Activated CD4-positive, CD25-positive, alpha-beta regulatory T cell treated with anti-CD3 and anti-CD28 coated beads, Interleukin-2, amount 50 U/mL, for 16 hours (primary cell): ENCODE results near the gene PROSER2.

Experiments
- DNase-seq: peaks from one replicate; pipeline ENCODE4 v3.0.0-alpha.2; 2020; ENCODE audit warnings: low read depth, low spot score

The PROSER2 gene

GRCh38 chr10:11906714-11907113, 83.6 kb downstream of the PROSER2 start:
- no peak for DNase-seq

- DNase-seq, result no peak
Observed at GRCh38 chr10:11907914-11908313, 84.8 kb downstream of the PROSER2 start.

DNA sequence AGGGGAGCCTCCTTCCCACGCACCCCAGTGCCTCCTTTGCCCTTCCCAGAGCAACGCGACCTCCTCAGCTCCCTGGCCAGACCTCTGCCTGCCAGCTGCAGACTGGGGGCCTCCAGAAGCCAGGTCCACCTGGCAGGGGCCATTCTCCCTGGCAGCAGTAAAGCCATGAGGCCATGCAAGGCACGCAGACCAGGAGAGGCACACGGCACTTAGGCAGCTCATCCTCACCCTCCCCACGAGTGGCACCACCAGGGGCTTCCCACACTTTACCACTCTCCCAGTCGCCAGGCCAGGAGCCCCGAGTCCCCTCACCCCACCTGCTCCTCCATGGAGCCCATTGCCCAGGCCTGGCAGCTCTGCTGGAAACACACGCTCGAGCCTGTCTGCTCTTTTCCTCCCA, 85.4 kb downstream of the PROSER2 start:
- no peak for DNase-seq

- no peak for DNase-seq
Observed at GRCh38 chr10:11908991-11909390, 85.8 kb downstream of the PROSER2 start.

- no peak for DNase-seq
Observed at GRCh38 chr10:11909618-11910017, 86.5 kb downstream of the PROSER2 start.

- DNase-seq, result no peak
Observed at GRCh38 chr10:11910102-11910501, 86.9 kb downstream of the PROSER2 start.

- DNase-seq, result no peak
Observed at GRCh38 chr10:11913079-11913641, 90.0 kb downstream of the PROSER2 start.

DNA sequence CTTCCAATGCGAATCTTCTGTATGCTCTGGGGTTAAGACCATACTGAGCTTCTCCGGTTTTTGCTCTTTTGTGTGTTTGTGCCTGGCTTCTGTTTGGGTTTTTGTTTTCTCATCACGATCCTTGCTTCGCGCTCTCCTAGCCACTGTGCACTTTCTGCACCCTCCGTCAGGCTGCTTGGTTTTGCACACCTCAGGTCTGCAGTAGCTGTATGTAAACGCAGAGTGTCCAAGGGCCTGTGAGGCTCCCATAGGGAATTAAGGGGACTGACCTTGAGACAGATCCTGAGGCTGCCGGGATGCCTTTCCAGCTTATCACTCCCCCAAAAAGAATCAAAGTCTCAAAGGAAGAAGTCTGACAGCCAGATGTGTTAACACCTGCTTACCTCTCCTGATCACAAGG, 95.2 kb downstream of the PROSER2 start:
- DNase-seq, result no peak

DNA sequence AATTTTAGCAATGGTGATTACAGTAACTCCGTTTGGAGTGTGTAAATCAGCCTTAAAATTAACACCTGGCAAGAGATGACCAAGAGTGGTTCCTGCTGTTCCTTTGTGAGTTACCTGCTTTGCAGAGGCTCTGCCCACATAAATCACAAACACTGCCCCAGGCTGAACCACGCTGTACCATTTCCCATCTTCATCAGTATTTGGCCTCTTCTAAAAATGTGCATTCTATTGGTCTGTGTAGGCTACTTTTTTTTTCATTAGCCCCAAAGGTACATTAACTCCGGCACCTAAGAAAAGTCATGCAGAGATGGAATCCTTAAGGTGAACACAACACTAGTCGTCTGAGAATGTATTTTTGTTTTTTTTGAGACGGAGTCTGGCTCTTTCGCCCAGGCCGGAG, 96.1 kb downstream of the PROSER2 start:
- no peak for DNase-seq
